GM19328 (cell line): ENCODE measurements around the gene AKT1S1.

Experiments
- ATAC-seq: cut with Tn5 transposase; IDR thresholded peaks from one replicate; pipeline ENCODE4 v1.9.1; 2021; ENCODE audit warnings: mild to moderate bottlenecking, moderate library complexity; ENCODE audit not compliant: unreplicated experiment

AKT1S1 gene

DNA sequence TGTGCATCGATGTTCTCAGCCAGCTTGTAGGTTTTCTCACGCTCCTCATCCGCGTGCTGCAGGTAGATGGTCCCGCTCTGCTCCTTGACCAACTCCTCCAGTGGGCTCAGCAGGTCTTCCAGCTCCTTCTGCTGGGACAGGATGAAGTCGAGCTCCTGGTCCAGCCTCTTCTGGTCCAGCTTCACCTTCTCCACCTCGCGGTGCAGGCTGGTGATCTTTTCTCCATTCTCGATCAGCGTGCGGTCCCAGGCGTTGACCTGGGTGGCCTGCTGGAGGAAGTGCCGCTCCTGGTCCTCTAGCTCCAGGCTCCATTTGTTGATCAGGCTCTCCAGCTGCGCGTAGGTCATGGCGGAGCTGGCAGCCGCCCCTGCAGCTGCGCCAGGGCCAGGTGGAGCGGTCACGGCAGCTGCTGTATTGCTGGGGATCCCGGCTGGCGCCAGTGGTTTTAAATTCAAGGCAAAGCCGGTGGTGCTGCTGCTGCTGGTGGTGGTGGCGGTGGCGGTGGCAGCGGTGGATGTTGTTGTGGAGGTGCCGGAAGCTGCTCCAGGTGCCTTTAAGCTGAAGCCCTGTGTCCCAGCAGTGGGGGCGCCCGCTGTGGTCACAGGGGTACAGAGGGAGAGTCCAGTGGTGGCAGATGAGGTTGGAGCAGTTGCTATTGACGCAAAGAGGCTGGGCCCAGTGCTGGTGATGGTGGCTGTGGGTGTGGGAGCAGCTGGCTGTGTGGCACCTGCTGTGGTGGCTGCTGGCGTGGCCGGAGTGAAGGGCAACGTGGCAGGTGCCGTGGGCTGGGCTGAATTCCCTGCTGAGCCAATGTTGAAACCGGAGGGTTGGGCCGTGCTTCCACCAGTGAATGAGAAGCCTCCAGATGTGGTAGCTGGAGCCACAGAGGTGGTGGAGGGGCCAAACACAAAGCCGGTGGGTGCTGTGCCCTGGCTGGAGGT, 31.6 kb upstream of the AKT1S1 start:
- ATAC-seq: no peak

DNA sequence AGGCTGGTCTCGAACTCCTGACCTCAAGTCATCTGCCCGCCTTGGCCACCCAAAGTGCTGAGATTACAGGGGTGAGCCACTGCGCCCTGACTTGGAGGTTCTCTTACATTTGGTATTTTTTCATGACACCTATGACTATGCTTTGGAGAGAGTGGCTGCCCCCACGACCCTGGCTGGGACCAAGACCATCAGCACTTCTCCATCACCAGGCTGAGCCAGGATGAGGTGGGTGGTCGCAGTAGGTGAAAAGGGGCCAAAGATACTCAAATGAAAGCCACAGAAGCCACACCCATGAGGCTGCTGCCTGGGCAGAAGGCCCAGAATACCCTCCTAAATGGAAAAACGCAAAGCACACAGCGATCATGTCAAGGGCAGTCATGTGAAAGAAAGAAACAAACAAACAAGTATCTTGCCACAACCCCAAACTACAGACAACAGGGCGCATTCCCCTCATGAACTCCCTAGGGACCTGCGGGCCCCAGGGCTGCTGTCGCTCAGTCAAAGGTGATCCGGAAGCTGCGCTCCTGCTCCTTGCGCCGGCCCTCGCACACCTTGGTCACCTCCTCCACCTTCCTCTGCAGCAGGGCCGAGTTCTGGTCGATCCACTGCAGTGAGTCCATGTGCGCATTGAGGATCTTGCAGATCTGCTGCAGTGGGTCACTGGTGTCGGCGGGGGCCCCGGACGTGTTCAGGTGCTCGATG, 30.7 kb upstream of the AKT1S1 start:
- no peak for ATAC-seq

GRCh38 chr19:49906879-49907564, 29.9 kb upstream of the AKT1S1 start:
- ATAC-seq: no peak

DNA sequence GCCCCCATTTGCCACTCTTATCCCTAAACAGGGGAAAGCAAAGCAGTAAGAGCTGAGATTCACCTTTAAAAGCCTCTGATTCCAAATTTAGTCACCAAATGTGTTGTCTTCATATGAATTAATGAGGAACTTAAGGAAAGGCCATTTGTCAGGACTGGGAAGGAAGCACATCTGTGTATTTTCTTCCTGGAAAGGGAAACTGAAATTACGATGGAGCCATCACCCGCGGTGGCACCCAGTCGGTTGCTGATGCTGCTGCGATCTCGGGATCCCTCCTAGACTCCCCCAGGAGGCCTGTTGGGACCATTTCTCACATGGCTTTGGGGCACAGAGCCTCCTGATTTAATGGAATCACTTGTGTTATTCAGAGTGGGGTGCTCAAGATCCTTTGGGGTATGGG, 27.0 kb upstream of the AKT1S1 start:
- ATAC-seq: no peak

- no peak for ATAC-seq
Measured at GRCh38 chr19:49896863-49897621, 19.9 kb upstream of the AKT1S1 start, which contains the start of gene IL4I1. Gene IL4I1 (minus strand): TSS chr19:49896887. CDS start chr19:49896160, 727 bp downstream.

GRCh38 chr19:49895566-49896297, 18.6 kb upstream of the AKT1S1 start:
- ATAC-seq: no peak

GRCh38 chr19:49894879-49895565, 17.9 kb upstream of the AKT1S1 start:
- ATAC-seq: no peak

DNA sequence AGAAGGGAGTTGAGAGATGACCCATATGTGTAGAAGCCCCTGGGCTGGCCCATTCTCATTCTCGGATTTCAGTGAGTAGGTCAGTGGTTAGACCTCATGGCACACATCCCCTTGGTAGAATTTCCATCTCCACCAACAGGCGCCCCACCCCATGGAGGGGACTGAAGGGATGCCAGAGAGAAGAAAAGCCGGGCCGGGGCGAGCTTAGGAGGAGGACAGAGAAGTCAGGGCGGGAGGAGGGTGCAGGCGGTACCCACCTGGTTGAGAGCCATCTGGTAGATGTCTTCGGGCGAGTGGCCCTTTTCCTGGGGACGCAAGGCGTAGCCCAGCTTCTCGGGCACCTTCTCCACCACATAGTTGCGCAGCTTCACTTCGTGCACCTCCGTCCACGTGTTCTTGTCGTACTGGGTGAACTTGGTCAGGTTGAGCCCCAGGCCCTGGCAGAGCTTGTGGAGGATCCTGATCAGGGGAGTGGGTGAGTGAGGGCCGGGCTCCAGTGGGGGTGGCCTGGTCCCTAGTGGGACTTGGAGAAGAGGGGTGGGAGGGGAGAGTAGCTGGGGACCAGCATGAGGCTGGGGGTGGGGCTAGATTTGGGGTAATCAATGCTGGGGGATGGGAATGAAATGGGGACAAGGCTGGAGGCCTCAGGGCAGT, 17.0 kb upstream of the AKT1S1 start:
- ATAC-seq: no peak

DNA sequence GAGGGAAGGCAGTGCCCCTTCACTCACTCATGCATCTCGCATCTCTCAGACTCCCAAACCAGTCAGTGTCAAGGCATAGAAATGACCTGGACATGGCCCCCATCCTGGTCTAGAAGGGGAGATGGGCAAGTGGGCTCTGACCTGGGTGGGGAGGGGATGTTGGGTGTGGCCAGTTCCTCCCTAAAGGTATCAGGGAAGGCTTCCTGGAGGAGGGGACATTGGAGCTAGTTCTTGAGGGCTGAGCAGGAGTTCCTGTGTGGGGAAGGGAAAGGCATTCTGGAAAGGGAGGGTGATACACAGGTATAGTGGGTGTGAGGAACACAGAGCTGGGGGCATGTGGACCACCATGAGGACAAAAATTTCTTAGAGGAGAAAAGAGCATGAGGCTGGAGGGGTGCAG, 15.6 kb upstream of the AKT1S1 start:
- ATAC-seq: no peak

- ATAC-seq: no peak
Measured at GRCh38 chr19:49891393-49891792, 14.2 kb upstream of the AKT1S1 start.

DNA sequence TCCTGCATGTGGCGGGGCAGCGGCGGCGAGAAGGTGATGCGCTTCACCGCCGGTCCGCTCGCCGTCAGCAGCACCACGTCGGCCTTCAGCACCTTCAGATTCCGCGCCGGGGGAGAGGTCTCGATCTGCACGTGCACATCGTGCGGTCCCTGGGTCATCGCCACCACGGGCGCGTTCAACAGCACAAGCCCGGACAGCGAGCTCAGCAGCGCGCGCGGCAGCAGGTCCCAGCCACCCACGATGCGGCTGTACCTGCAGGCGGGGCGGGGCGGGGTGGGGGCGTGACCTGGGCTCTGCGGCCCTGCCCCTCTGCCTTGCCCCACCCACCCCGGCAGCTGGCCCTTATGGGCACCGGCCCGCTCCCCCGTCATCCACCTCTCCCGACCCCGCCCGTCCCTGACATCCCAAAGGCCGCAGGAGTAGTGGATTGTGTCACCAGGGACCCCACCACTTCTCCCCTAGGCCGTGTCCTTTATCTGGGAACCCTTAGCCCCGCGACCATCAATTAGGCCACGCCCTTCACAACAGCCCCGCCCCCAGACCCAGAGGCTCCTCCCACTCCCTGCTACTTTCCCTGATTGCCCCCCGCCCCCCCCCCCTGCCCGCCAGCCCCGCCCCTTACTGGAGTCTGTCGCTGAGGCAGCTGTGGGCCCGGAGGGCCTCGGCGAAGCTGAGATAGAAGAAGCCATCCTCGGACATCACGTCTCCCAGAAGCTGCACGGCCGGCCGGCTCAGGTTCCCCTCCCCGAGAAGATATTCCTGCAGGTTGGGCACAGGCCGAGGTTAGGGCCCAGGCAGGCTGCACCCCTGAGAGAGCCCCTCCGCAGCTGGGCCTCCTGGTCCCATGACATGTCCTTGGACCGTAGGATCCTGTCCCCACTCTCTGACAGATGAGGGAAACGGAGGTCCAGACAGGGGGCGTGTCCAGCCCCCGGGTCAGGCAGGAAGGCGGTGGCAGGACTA, 13.5 kb upstream of the AKT1S1 start:
- ATAC-seq: no peak

GRCh38 chr19:49889687-49890348, 12.7 kb upstream of the AKT1S1 start:
- ATAC-seq: no peak

GRCh38 chr19:49889038-49889686, 12.0 kb upstream of the AKT1S1 start:
- ATAC-seq: no peak

GRCh38 chr19:49888510-49888824, 11.3 kb upstream of the AKT1S1 start:
- ATAC-seq: no peak

GRCh38 chr19:49887665-49888509, 10.7 kb upstream of the AKT1S1 start:
- ATAC-seq: no peak

- no peak for ATAC-seq
Measured at GRCh38 chr19:49887037-49887664, 10.0 kb upstream of the AKT1S1 start.
